Cerebellar nuclear complex (tissue), 1 donor: ENCODE results near the gene PHC3.

ENCODE experiments used
- DNase-seq, 2 experiments: peaks; one replicate each; lab custom pipeline; 2025; lab: John Stamatoyannopoulos, UW

Gene PHC3

DNA sequence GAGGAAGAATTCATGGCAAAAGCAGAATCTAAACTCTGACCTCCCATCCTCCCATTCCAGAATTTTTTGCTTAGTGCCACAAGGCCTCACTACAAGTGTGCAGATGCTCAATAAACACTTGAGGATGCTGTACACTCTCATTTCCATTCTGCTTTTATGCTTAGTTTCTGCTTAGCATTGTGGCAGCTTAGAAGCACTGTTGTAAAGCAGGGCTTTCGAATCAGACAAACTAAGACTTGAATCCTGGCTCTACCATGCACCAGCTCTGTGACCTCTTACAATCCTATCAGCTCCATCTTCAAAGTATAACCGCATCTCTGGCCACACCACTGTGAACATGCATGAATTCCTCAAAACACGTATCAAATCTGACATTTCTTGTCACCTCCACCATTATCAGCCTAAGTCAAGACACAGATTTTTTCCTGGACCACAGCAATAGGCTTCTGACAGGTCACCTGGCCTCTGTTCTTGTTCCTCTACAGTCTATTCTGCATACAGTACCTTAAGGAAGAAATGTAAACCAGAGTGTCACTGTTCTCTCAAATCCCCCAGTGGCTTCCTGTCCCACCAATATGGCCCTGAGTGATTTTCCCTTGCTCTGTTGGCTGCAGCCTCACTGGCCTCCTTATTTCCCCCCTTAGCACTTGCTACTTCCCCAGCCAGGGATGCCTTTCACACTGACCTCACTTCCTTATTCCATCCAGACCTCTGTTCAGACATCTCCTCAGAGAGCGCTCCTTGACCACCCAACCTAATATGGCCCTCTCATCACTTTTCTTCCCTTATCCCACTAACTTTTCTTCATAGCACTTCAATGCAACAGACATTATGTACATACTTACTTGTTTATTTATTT is 8.1 kb upstream of the PHC3 start:
- no peak for DNase-seq

DNA sequence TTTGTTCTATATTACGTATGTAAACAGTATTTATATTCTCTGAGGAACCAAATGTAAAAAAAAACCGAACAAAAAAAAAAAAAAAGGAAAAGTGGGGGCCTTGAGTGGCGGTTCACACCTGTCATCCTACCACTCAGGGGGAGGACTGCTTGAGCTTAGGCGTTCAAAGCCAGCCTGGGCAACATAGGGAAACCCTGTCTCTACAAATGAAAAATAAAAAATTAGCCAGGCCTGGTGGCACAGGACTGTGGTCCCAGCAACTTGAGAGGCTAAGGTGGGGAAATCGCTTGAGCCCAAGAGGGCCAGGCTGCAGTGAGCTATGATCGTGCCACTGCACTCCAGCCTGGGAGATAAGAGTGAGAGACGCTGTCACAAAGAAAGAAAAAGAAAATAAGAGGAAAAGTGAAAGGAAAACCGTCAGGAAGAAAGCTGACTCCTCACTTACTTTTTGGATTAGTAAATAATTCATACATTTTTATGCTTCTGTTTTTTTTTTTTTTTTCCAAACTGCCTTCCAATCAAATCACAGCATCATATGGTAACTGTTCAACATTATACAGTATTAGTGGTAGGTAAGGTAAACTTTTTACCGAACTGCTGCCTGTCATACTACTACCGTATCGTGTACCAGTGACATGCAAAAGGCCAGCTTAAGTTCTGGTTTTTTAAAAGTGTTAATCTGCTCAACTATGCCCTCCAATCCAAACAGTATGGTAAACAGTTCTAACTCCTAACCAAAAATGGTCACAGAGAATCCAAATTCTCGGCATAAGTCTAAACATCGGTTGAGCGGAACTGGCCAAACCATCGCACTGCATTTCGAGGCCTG is 1.2 kb downstream of the PHC3 start:
- no peak for DNase-seq

DNA sequence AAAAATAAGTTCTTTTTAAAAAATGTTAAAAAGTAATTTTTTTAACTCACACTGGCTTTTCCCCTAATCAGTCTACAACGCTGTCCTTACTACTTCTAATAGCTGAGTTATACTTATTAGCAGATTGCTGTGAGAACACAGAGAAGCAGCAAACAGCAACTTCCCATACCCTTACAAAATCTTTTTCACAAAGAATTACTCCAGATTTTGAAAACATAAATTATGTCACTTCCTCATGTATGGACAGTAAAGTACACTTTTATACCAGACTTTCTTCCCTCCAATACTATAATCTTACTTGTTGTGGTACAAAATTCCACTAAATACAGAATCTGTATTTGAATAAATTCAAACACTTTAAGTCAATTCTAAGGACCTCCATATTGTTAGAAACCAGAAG is 2.1 kb downstream of the PHC3 start:
- DNase-seq: no peak

DNA sequence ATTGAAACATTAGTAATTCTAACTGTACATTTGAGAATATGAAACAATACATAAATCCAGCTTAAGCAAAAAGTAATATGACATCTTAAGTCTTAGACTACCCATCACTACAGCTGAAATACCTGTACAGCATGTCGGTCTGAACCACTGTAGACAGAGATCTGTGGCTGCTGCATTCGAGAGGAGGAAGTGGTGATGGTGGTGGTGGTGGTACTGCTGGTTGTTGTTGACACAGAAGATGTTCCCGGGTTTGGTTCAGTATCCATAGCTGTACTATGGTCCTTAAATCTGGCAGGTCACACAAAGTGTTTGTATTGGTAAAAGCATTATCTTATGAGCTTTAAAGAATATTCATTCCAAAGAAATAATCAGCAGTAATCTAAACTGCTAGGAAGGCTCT is 2.9 kb downstream of the PHC3 start:
- DNase-seq: no peak

DNA sequence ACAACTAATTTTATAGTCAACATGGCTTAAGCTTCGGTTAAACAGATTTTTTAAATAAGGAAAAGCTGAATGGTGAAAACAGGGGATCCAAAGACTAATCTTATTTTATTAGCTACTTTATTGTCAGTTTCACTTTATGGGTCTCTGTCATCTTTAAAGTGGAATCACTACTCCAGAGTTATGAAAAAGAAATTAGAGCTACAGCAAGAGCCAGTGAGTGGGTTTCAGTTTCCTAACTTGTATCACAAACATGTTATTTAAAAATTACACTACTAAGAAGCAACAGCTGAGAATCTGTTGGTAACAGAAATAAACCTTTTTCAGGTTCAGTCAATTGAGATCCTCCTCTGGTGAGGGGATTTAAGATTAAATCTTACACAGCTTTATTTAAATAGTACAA is 10.0 kb downstream of the PHC3 start:
- no peak for DNase-seq

DNA sequence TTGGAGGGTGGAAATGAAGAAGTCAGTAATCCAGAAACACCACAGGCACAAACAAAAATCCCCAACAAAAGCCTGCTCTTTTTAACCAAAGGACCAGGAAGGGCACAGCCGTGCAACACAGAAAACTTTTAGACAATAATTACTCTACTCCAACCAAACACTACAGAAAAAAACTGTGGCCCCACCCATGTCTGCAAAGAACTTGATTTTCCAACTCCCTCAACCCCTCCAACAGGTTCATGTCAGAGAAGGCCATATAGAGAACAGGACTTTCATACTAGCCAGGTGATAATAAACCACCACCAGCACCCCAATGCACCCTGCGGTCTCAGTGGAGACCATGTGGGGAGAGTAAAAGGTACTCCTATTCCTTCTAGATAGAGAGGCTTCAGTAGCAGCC is 16.8 kb downstream of the PHC3 start:
- no peak for DNase-seq

DNA sequence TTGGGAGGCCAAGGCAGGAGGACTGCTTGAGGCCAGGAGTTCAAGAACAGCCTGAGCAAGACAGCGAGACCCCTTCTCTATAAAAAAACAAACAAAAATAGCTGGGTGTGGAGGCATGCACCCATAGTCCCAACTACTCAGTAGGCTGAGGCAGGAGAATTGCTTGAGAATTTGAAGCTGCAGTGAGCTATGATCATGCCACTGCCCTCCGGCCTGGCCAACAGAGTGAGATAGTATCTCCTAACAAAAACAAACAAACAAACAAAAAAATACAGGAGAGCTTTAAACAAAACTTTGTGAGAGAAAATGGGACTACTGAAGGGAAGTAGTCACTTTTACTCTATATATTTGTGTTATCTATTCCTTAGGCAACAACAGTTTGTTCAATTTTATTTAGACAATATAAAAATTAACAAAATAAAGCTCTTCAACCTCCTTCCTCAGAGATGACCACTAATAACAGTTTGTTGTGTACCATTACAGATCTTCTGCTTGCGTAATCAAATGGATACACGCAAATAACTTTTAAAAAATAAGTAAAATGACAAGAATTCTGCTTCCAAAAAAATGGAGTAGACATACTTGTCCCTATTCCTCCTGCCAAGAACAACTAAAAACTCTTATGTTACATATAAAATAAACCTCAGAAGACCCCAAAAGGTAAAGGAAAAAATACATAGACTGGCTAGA is 17.4 kb downstream of the PHC3 start:
- DNase-seq: no peak

DNA sequence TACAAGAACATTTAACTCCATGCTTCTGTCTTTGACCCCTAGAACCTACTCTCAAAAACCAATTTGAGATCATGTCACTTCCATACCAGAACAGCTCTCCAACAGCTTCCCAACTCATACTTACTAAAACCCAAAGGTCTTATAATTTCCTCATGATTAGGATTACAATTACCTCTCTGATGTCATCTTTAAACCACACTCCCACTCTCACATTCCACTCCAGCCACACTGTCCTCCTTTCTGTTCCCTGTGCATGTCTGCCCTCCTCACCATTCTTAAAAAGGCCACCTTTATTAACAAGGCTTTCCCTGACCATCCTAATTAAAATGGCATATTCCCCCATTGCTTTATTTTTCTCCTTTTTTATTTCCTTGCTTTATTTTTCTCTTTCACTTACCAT is 18.9 kb downstream of the PHC3 start:
- no peak for DNase-seq

DNA sequence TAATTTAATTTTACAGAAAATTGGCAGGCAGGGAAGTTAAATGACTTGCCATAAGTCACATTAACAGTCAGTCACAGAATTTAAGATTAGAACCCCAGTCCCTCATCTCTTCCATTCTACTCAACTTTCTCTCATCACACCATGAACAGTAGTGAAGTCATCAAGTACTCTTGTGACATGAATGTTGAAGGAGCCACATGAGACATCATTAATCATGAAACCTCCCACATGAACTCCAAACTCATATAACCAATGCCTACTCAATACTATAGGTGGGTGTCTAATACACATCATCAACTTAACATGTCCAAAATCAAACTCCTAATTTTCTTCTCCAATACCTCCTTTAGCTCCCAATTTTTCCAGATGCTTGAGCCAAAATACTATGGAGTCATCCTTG is 19.5 kb downstream of the PHC3 start:
- DNase-seq: no peak

DNA sequence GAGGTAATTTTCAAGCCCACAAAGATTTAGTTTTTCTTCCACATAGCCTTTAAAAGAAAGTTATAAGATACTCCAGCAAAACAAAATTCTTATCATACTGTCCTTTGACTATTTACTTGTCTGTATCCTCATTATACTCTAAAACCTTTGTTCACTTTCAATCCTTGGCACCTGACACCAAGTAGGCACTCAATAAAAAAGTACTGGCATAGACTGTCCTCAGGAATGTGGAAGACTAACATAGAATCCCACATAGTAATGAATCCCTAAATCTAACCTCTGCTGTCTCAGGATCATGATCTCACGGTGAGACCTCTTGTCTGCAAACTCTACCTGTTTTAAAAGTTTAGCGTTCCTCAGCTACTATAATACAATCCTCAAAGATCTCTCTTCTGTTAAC is 21.6 kb downstream of the PHC3 start:
- DNase-seq: no peak

DNA sequence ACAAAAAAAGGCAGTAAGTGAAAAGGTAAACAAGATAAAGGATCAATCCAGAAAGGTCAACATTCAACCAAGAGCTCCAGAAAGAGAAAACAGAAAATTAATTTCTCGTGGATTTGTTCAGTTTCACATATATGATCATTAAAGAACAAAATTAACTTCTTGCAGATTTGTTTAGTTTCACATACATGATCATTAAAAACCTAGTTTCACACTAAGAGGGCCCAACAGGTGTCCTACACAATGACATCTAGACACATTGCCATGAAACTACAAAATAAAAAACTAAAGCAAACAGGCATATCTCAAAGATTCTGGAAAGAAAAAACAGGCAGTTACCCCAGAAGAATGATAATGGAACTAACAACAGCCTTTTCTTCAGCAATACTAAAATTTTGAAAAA is 22.1 kb downstream of the PHC3 start:
- no peak for DNase-seq

DNA sequence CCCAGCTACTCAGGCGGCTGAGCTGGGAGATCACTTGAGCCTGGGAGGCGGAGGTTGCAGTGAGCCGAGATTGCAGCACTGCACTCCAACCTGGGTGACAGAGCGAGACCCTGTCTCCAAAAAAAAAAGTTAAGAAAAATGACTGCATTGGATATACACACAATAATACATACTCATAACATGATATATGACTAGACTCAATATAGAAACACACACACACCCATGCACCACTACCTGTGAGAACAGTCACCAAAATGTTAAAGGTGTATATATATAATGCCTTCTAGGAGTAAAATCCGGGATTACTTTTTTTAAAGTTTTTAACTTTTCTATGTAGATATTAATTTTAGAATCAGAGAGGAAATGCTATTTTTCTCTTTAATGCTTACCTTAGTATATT is 25.9 kb downstream of the PHC3 start:
- no peak for DNase-seq

DNA sequence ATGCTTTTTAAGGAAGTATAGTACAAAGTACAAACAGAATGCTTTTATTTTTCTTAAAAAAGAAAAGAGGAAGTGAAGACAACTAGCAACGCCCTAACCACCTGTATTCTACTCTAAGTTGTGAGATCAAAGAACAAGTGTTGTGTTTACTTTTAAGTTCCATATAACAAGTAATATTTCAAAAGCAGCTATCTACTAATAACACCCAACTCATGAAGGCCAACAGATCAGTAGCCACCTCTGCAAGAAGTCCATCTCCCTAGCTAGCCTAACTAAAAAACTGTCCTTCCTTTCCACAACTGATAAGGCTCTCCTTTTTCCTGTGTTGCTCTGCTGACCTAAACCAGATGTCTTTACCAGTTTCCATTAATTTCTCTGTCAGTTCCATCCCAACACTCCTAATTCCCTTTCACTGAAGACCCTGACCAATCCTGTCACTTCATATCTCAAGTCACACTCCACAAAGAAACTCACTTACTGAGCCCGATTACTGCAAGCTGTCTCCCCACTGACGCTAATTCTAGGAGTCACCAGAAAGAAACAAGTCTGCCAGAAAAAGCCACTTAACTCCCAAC is 26.9 kb downstream of the PHC3 start:
- DNase-seq: no peak

DNA sequence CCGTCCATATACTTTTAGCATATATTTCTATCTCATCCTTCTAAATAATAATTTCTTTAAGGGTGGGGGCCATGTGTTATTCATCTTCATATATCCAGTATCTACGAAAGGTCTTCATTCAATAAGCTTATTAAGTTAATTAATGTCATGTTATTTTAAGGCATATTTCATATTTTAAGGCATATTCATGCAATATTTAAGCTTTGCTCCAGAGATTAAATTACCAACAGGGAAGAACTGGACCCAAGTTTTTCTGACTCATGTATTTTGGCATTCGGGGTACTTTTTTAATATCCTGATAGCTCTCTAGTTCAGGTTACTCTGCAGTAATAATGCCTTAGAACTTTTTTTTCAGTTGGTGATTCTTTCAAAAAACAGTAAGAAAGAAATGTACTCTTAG is 27.4 kb downstream of the PHC3 start:
- DNase-seq: no peak

DNA sequence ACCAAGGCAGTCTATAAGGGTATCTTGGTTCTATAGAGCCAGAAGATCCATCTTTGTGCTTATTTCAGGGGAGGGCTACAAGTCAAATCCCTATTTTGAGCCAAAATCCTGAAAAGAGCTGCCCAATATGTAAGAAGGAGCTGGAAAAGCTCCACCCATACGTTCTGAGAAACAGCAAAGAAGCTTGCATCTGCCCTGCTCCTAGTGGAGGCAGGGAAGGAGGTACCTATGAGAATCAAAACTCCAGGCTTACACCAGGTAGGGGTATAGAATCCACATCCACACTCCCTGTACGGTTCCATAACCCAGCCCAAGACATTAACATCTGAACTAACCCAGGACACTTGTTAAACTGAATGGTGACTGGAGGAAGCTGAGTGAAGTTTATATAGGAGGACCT is 30.0 kb downstream of the PHC3 start:
- no peak for DNase-seq

DNA sequence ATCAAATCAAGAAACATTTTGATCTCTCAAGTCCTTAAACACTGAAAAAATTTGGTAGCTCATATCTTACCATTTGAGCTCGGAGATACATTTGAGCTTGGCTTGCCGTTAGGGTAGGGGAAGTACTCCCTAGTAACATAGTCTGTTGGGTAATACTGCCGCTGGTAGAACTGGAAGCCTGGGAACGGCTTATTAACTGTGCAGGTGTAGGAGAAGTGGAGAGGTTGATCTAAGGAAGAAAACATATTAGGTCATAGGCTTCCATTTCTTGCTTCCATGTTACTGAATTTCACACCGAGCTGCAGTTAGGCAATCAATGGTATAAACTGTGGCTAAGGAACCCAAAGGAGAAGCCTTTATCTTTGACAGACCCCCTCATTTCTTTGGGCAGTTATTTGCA is 32.5 kb downstream of the PHC3 start:
- no peak for DNase-seq

DNA sequence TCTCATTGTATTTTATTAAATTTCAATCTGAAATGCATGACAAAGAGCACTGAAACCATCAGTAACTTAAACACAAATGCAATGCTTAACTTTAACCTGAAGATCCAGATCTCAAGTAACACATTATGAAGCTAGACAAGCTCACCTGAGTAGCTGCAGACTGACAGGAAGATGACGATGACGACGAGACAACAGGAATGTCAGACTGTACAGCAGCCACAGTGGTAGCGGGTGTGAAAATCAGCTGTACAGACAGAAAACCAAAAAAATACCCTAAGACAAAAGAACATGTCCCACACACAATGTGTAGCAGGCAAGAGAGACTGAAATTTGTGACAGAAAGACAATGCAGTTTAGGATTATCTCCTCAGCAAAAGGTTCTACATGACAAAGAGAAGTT is 36.3 kb downstream of the PHC3 start:
- DNase-seq: no peak

DNA sequence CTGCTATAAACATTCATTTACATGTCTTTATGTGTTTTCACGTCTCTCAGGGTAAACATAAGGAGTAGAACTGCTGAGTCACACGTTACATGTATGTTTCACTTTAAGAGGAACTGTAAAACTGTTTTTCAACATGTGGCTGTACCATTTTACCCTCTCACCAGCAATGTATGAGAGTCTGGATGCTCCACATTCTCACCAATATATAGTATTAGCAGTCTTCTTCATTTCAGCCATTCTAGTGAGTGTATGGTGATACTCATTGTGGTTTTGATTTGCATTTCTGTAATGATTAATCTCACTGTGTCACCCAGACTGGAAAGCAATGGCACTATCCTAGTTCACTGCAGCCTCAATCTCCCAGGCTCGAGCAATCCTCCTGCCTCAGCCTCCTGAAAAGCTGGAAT is 37.1 kb downstream of the PHC3 start:
- no peak for DNase-seq

DNA sequence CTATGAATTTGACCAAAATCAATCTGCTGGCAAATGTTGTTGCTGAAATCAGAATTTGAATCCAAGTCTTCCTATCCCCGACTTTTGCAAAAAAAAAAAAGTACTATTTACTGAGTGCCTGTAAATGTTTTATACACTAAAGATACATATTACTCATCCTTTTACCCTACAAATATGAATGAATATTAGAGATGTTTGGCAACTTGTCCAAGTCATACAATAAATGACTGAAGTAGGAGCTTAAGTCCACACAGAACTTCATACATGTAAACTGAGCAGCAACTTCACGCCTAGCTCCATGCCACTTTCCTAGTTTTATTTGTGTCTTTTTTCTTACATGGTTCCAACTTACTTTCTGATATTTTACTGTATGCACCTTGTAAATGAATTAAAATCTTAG is 39.2 kb downstream of the PHC3 start:
- DNase-seq: no peak

DNA sequence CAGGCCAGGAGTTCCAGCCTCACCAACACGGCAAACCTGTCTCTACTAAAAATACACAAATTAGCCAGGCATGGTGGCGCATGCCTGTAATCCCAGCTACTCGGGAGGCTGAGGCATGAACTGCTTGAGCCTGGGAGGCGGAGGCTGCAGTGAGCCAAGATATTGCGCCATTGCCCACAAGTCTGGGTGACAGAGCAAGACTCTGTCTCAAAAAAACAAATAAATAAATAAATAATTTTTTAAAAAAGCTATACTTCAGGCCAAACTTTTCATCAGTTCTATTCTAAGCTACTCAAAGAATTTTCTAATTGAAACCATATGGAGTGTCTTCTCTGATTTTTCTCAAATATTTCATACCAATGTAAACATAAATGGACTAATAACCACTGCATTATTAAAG is 43.5 kb downstream of the PHC3 start:
- DNase-seq: no peak

DNA sequence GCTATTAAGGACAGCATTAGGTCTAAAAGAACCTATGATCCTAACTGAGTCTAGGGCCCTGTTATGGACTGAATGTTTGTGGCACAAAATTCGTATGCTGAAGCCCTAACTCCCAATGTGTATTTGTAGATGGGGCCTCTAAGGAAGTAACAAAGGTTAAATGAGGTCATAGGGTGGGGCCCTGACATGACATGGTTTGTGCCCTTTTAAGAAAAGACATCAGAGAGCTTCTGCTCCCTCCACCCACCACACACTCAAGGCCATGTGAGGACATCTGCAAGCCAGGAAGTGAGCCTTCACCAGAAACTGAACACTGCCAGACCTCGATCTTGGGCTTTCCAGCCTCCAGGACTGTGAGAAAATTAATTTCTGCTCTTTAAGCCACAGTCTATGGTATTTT is 49.2 kb downstream of the PHC3 start:
- DNase-seq: no peak

DNA sequence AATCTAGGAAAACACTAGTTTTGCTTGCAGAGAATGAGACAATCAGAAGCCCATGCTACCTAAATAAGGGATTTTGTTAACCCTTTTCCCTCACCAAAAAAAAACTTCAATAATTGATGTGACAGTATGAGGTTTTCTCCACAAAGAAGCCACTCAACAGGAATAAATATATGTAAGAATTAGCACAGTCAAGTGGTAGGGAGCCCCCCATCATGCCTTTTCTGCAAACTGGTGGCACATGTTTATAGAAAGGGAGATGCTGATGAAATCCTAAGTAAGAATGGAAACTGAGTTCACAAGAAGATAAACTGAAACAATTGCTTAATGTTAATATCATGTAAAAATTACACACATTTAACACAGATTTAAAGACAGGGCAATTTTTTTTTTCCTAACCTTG is 51.0 kb downstream of the PHC3 start:
- DNase-seq: no peak
